SJCRH30 (cell line): ENCODE measurements around the gene LGI1. TPM values are rescaled to one million over a fixed set of nuclear protein-coding genes. Genes with fewer than 3 reads are reported as not detected.

ENCODE experiments used
- DNase-seq, 2 experiments: peaks; one replicate each; pipeline ENCODE4 v3.0.0-alpha.2; 2015 to 2020
- H3K27ac ChIP-seq: fragments of 250-450 bp; sonication (Bioruptor Pico); 2 replicates; pipeline ENCODE4 v1.5.1; 2020; ENCODE audit warnings: mild to moderate bottlenecking, moderate library complexity
- H3K27me3 ChIP-seq: fragments of 250-450 bp; sonication (Bioruptor Pico); 2 replicates; pipeline ENCODE4 v1.5.1; 2020; ENCODE audit warnings: mild to moderate bottlenecking, moderate library complexity
- H3K36me3 ChIP-seq: fragments of 250-450 bp; sonication (Bioruptor Pico); 2 replicates; pipeline ENCODE4 v1.5.1; 2020; ENCODE audit warnings: mild to moderate bottlenecking, moderate library complexity
- H3K4me1 ChIP-seq: fragments of 250-450 bp; sonication (Bioruptor Pico); 2 replicates; pipeline ENCODE4 v1.5.1; 2020; ENCODE audit warnings: mild to moderate bottlenecking, moderate library complexity
- H3K4me3 ChIP-seq: fragments of 250-450 bp; sonication (Bioruptor Pico); 2 replicates; pipeline ENCODE4 v1.5.1; 2020; ENCODE audit warnings: mild to moderate bottlenecking, moderate library complexity
- H3K9me3 ChIP-seq: fragments of 250-450 bp; sonication (Bioruptor Pico); replicated peaks from 2 replicates; pipeline ENCODE4 v1.5.1; 2020; ENCODE audit warnings: mild to moderate bottlenecking, moderate library complexity
- total RNA-seq: library from RNA; depleted of rRNA; stranded (reverse); fragments of >200 nt; shearing (Covaris generic); gene quantifications from 2 replicates; pipeline ENCODE4 v1.2.3, GENCODE V29; 2014

LGI1 gene
- total RNA-seq, 1 experiment from 2014 or later, result not detected

GRCh38 chr10:93767724-93768399, 10.1 kb downstream of the LGI1 start:
- Histone ChIP-seq H3K4me3 (no peak overlapping the region), H3K27me3 (no peaks in the 10 kb centered on the region), H3K36me3 (no peaks in the 10 kb centered on the region), H3K27ac (no peak overlapping the region), H3K9me3 (no peaks in the 10 kb centered on the region), H3K4me1 (no peaks in the 10 kb centered on the region)
- DNase-seq, result no peak

GRCh38 chr10:93768892-93769291, 11.2 kb downstream of the LGI1 start:
- Histone ChIP-seq H3K36me3 (no peaks in the 10 kb centered on the region), H3K4me1 (no peaks in the 10 kb centered on the region), H3K27me3 (no peaks in the 10 kb centered on the region), H3K27ac (no peak overlapping the region), H3K9me3 (no peaks in the 10 kb centered on the region), H3K4me3 (no peak overlapping the region)
- no peak for DNase-seq

GRCh38 chr10:93771354-93771753, 13.6 kb downstream of the LGI1 start:
- Histone ChIP-seq H3K27me3 (no peaks in the 10 kb centered on the region), H3K4me3 (no peak overlapping the region), H3K9me3 (no peaks in the 10 kb centered on the region), H3K4me1 (no peaks in the 10 kb centered on the region), H3K36me3 (no peaks in the 10 kb centered on the region), H3K27ac (no peak overlapping the region)
- no peak for DNase-seq

- no peak for DNase-seq
- Histone ChIP-seq H3K4me3 (no peak overlapping the region), H3K4me1 (no peaks in the 10 kb centered on the region; the same call in 1 of the 2 replicates), H3K9me3 (no peaks in the 10 kb centered on the region), H3K36me3 (no peaks in the 10 kb centered on the region), H3K27ac (no peak overlapping the region), H3K27me3 (no peaks in the 10 kb centered on the region)
Observed at GRCh38 chr10:93773120-93773519, 15.4 kb downstream of the LGI1 start.

- DNase-seq, result no peak
- H3K4me1 ChIP-seq, result no peaks in the 10 kb centered on the region; the same call in 1 of the 2 replicates
- H3K36me3 ChIP-seq, result no peaks in the 10 kb centered on the region
- no peak overlapping the region for H3K4me3 ChIP-seq
- H3K27me3 ChIP-seq, result no peaks in the 10 kb centered on the region
- no peak overlapping the region for H3K27ac ChIP-seq
- H3K9me3 ChIP-seq, result no peaks in the 10 kb centered on the region
Observed at GRCh38 chr10:93773705-93774104, 16.0 kb downstream of the LGI1 start.

- Histone ChIP-seq H3K36me3 (no peaks in the 10 kb centered on the region), H3K4me1 (no peaks in the 10 kb centered on the region; the same call in 1 of the 2 replicates), H3K9me3 (no peaks in the 10 kb centered on the region), H3K27me3 (no peaks in the 10 kb centered on the region), H3K4me3 (no peak overlapping the region), H3K27ac (no peak overlapping the region)
- DNase-seq, result no peak
Observed at GRCh38 chr10:93775356-93775755, 17.6 kb downstream of the LGI1 start.

- Histone ChIP-seq H3K9me3 (no peaks in the 10 kb centered on the region), H3K4me1 (no peaks in the 10 kb centered on the region; the same call in 1 of the 2 replicates), H3K36me3 (no peaks in the 10 kb centered on the region), H3K4me3 (no peak overlapping the region), H3K27ac (no peak overlapping the region), H3K27me3 (no peaks in the 10 kb centered on the region)
- DNase-seq, result no peak
Observed at GRCh38 chr10:93777092-93777491, 19.4 kb downstream of the LGI1 start.

GRCh38 chr10:93784059-93784458, 26.3 kb downstream of the LGI1 start:
- Histone ChIP-seq H3K4me1 (no peaks in the 10 kb centered on the region), H3K36me3 (no peaks in the 10 kb centered on the region), H3K9me3 (no peaks in the 10 kb centered on the region), H3K4me3 (no peak overlapping the region), H3K27ac (no peak overlapping the region), H3K27me3 (no peaks in the 10 kb centered on the region)
- DNase-seq, result no peak

GRCh38 chr10:93788413-93789208, 30.9 kb downstream of the LGI1 start:
- H3K36me3 ChIP-seq, result no peaks in the 10 kb centered on the region
- no peaks in the 10 kb centered on the region for H3K27me3 ChIP-seq
- no peaks in the 10 kb centered on the region for H3K9me3 ChIP-seq
- DNase-seq, result no peak
- no peak overlapping the region for H3K4me3 ChIP-seq
- H3K4me1 ChIP-seq, result peaks cover 9% of the 10 kb centered on the region
- no peak overlapping the region for H3K27ac ChIP-seq

GRCh38 chr10:93790439-93790838, 32.7 kb downstream of the LGI1 start:
- H3K27ac ChIP-seq, result no peak overlapping the region
- H3K4me3 ChIP-seq, result no peak overlapping the region
- H3K27me3 ChIP-seq, result no peaks in the 10 kb centered on the region
- no peaks in the 10 kb centered on the region for H3K36me3 ChIP-seq
- peaks cover 9% of the 10 kb centered on the region for H3K4me1 ChIP-seq
- no peaks in the 10 kb centered on the region for H3K9me3 ChIP-seq
- DNase-seq, result peak in 1 of 2 experiments; percentile 13

- H3K27ac ChIP-seq, result no peak overlapping the region
- no peaks in the 10 kb centered on the region for H3K4me1 ChIP-seq
- no peaks in the 10 kb centered on the region for H3K27me3 ChIP-seq
- H3K4me3 ChIP-seq, result no peak overlapping the region
- no peaks in the 10 kb centered on the region for H3K36me3 ChIP-seq
- DNase-seq, result no peak
- H3K9me3 ChIP-seq, result no peaks in the 10 kb centered on the region
Observed at GRCh38 chr10:93796167-93796566, 38.4 kb downstream of the LGI1 start.

- no peaks in the 10 kb centered on the region for H3K9me3 ChIP-seq
- no peak overlapping the region for H3K27ac ChIP-seq
- DNase-seq, result no peak
- H3K36me3 ChIP-seq, result no peaks in the 10 kb centered on the region
- no peak overlapping the region for H3K4me3 ChIP-seq
- H3K27me3 ChIP-seq, result no peaks in the 10 kb centered on the region
- no peaks in the 10 kb centered on the region for H3K4me1 ChIP-seq
Observed at GRCh38 chr10:93797825-93798224, 40.1 kb downstream of the LGI1 start.

- H3K4me1 ChIP-seq, result no peaks in the 10 kb centered on the region
- no peak overlapping the region for H3K4me3 ChIP-seq
- no peak overlapping the region for H3K27ac ChIP-seq
- DNase-seq, result peak; percentile 33 to 38
- H3K36me3 ChIP-seq, result no peaks in the 10 kb centered on the region
- no peaks in the 10 kb centered on the region for H3K9me3 ChIP-seq
- no peaks in the 10 kb centered on the region for H3K27me3 ChIP-seq
Observed at GRCh38 chr10:93799155-93799708, 41.5 kb downstream of the LGI1 start.

- Histone ChIP-seq H3K4me1 (no peaks in the 10 kb centered on the region), H3K9me3 (no peaks in the 10 kb centered on the region), H3K36me3 (no peaks in the 10 kb centered on the region), H3K27ac (no peak overlapping the region), H3K4me3 (no peak overlapping the region), H3K27me3 (no peaks in the 10 kb centered on the region)
- no peak for DNase-seq
Observed at GRCh38 chr10:93804200-93804599, 46.5 kb downstream of the LGI1 start.

- Histone ChIP-seq H3K27me3 (no peaks in the 10 kb centered on the region), H3K36me3 (no peaks in the 10 kb centered on the region), H3K4me1 (no peaks in the 10 kb centered on the region), H3K27ac (no peak overlapping the region), H3K4me3 (no peak overlapping the region), H3K9me3 (no peaks in the 10 kb centered on the region)
- no peak for DNase-seq
Observed at GRCh38 chr10:93806903-93807302, 49.2 kb downstream of the LGI1 start.
